Astrocyte of the cerebellum (primary cell): ENCODE data around the gene CLIP2.
A peak's percentile ranks its signal among the peaks of the same experiment; 100 is the strongest.

Experiments
- DNase-seq: peaks from one replicate; pipeline ENCODE4 v3.0.0-alpha.2; 2011; ENCODE audit warnings: low read depth
- H3K4me3 ChIP-seq: 2 replicates; pipeline ENCODE4 v1.5.1; 2011; ENCODE audit warnings: mild to moderate bottlenecking, low read depth, low read length, moderate library complexity
- in situ Hi-C: cut with HindIII; loops from 2 replicates; pipeline ENCODE4 v1.10.0; 2017; ENCODE audit warnings: low sequenced_read_pairs
- TF ChIP-seq, protein P1 (sequence below): IDR thresholded peaks from 2 replicates; pipeline ENCODE4 v1.5.1; 2012; ENCODE audit warnings: low read length, low read depth, moderate library complexity, mild to moderate bottlenecking; ENCODE audit errors: missing control alignments

The CLIP2 gene

DNA sequence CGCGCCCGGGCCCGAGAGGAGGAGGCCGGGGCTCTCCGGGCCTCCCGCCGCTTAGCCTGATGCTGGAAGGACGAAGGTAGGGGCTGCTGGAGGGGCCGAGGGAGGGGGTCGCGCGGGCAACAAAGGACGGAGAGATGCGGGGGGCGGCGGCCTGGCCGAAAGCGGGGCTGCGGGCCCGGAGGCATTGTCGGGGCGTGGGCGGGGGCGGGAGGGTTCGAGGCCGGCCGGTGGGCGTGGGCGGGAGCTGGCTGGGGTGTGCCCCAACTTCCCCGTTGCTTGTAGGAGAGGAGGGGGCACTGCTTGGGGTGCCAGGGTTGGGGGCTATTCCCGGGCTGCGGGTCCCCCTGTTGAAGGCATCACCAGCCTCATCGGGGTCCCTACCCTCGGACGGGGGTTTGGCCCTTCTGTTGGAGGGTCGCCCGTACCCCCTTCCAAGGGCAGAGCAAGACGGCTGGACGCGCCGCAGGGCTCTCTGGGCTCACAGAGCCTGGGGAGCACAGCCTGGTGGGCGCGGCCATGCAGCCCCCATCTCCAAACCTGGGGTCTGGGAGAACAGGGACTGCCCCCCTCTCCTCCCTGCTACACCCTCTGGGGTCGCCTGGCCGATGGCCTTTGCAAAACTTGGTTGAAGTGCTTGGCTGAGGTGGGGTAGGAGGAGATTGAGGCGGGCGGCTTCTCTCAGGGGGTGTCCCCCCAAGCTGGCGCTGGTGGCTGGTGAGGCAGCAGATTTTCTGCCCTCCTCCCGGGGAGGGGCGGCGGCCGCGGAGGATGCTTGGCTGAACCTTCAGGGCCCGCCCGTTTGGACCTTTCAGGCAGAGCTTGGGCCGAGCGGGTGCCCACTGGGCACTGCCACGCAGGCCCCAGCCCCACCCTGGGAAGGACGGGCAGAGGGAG lies 699 bp downstream of the CLIP2 start:
- H3K4me3 ChIP-seq, result peak overlapping the region; percentile 86
- in situ Hi-C loops, result no loop called here
- TF ChIP-seq, protein P1, sequence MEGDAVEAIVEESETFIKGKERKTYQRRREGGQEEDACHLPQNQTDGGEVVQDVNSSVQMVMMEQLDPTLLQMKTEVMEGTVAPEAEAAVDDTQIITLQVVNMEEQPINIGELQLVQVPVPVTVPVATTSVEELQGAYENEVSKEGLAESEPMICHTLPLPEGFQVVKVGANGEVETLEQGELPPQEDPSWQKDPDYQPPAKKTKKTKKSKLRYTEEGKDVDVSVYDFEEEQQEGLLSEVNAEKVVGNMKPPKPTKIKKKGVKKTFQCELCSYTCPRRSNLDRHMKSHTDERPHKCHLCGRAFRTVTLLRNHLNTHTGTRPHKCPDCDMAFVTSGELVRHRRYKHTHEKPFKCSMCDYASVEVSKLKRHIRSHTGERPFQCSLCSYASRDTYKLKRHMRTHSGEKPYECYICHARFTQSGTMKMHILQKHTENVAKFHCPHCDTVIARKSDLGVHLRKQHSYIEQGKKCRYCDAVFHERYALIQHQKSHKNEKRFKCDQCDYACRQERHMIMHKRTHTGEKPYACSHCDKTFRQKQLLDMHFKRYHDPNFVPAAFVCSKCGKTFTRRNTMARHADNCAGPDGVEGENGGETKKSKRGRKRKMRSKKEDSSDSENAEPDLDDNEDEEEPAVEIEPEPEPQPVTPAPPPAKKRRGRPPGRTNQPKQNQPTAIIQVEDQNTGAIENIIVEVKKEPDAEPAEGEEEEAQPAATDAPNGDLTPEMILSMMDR, result no peak
- no peak for DNase-seq

GRCh38 chr7:74290553-74290950 lies 1.3 kb downstream of the CLIP2 start:
- no peak for DNase-seq
- in situ Hi-C loops, result no loop called here
- peak overlapping the region; percentile 86 for H3K4me3 ChIP-seq
- TF ChIP-seq, protein P1, result no peak

GRCh38 chr7:74290981-74291441 lies 1.8 kb downstream of the CLIP2 start:
- TF ChIP-seq, protein P1, result no peak
- H3K4me3 ChIP-seq, result peak overlapping the region; percentile 86
- in situ Hi-C loops, result no loop called here
- DNase-seq, result no peak

DNA sequence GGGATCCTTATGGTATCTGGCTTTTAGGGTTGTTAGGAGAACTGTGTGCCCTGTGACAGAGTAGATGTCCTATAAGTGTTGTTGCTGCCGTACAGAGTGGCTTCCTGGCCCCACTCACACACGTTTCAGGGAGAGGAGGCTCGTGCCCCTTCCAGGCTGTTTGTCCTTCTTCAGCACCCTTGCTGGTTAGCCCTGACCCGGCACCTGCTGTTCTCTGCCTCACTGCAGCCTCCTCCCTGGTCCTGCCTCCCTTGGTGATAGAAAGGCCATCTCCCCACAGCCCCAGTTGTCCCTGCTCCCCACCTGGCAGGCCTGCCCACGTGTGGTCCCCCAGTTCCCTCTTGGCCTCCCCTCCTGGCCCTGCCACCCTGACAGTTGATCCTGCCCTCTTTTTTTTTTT lies 2.3 kb downstream of the CLIP2 start:
- in situ Hi-C loops, result no loop called here
- H3K4me3 ChIP-seq, result no peak overlapping the region
- DNase-seq, result no peak
- TF ChIP-seq, protein P1, result no peak

- H3K4me3 ChIP-seq, result no peak overlapping the region
- in situ Hi-C loops, result no loop called here
- DNase-seq, result no peak
- TF ChIP-seq, protein P1, result no peak
Measured at GRCh38 chr7:74292757-74293576, 3.8 kb downstream of the CLIP2 start.

DNA sequence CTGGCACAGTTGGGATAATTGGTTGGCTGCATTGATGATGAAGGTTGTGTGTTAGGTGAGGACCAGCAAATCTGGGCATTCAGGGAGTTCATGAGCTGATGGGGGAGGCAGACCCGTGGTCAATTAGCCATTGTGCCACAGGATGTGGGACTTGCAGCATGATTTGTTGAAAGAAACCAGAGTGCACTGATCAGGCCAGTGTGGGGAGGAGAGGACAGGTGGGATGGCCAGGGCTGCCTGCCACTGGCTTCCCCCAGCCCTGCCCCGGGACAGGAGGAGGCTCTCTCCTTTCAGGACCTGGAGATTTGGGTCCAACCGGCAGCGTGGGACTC lies 4.3 kb downstream of the CLIP2 start:
- in situ Hi-C loops, result no loop called here
- H3K4me3 ChIP-seq, result no peak overlapping the region
- TF ChIP-seq, protein P1, result no peak
- no peak for DNase-seq
